Mesothelial cell of epicardium (in vitro differentiated cells): ENCODE measurements around the gene CAP1. TPM values are rescaled to one million over a fixed set of nuclear protein-coding genes. Genes with fewer than 3 reads are reported as not detected.

Experiments
- DNase-seq, 2 experiments: peaks; one replicate each; pipeline ENCODE4 v3.0.0; 2021; ENCODE audit warnings: low spot score in 2 of 2; ENCODE audit not compliant: unreplicated experiment in 2 of 2
- H3K27ac Mint-ChIP-seq: 2 replicates; pipeline ENCODE4 v1.8.0; 2021; ENCODE audit warnings: mixed read lengths
- H3K27me3 Mint-ChIP-seq: 2 replicates; pipeline ENCODE4 v1.8.0; 2021; ENCODE audit warnings: low read depth, mixed read lengths
- H3K36me3 Mint-ChIP-seq: 2 replicates; pipeline ENCODE4 v1.8.0; 2021; ENCODE audit warnings: mixed read lengths
- H3K4me1 Mint-ChIP-seq: 2 replicates; pipeline ENCODE4 v1.8.0; 2021; ENCODE audit warnings: mixed read lengths
- H3K4me3 Mint-ChIP-seq: 2 replicates; pipeline ENCODE4 v1.8.0; 2021; ENCODE audit warnings: mild to moderate bottlenecking, moderate library complexity, mixed read lengths
- H3K9me3 Mint-ChIP-seq: 2 replicates; pipeline ENCODE4 v1.8.0; 2021; ENCODE audit warnings: mixed read lengths
- total RNA-seq: library from RNA; stranded (reverse); gene quantifications from 3 replicates; pipeline ENCODE4 v1.2.1, GENCODE V29; 2021
- TF ChIP-seq, protein P1 (sequence below): fragments of 200-600 bp; sonication (generic); IDR thresholded peaks from one replicate; pipeline ENCODE4 v1.5.0; 2021; ENCODE audit warnings: antibody characterized with exemption; ENCODE audit not compliant: unreplicated experiment

Gene CAP1
- total RNA-seq, 1 donor from 2014 or later = 146 TPM

GRCh38 chr1:40096977-40097782 lies 56.7 kb downstream of the CAP1 start, which contains the start of gene PPT1:
PPT1 (minus strand) TSS chr1:40097252; CDS start chr1:40097238, 14 bp downstream.
- DNase-seq = peak; percentile 66 to 77
- TF ChIP-seq, protein P1, sequence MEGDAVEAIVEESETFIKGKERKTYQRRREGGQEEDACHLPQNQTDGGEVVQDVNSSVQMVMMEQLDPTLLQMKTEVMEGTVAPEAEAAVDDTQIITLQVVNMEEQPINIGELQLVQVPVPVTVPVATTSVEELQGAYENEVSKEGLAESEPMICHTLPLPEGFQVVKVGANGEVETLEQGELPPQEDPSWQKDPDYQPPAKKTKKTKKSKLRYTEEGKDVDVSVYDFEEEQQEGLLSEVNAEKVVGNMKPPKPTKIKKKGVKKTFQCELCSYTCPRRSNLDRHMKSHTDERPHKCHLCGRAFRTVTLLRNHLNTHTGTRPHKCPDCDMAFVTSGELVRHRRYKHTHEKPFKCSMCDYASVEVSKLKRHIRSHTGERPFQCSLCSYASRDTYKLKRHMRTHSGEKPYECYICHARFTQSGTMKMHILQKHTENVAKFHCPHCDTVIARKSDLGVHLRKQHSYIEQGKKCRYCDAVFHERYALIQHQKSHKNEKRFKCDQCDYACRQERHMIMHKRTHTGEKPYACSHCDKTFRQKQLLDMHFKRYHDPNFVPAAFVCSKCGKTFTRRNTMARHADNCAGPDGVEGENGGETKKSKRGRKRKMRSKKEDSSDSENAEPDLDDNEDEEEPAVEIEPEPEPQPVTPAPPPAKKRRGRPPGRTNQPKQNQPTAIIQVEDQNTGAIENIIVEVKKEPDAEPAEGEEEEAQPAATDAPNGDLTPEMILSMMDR = no peak
- H3K4me1 Mint-ChIP-seq = peaks cover 12% of the 10 kb centered on the region
- peak within 1 kb of the TSS; percentile 87 for H3K4me3 Mint-ChIP-seq
- H3K27ac Mint-ChIP-seq = peak within 1 kb of the TSS; percentile 83
- no peaks in the 10 kb centered on the region for H3K27me3 Mint-ChIP-seq
- peaks cover 6% of the 10 kb centered on the region for H3K36me3 Mint-ChIP-seq
- peaks cover 4% of the 10 kb centered on the region for H3K9me3 Mint-ChIP-seq

- no peaks in the 10 kb centered on the region for H3K27me3 Mint-ChIP-seq
- H3K9me3 Mint-ChIP-seq = peaks cover 13% of the 10 kb centered on the region
- H3K4me1 Mint-ChIP-seq = peaks cover 15% of the 10 kb centered on the region
- peaks cover 7% of the 10 kb centered on the region for H3K36me3 Mint-ChIP-seq
- no peak overlapping the region for H3K4me3 Mint-ChIP-seq
- no peak overlapping the region for H3K27ac Mint-ChIP-seq
- TF ChIP-seq, protein P1 = no peak
- DNase-seq = no peak
Observed at GRCh38 chr1:40102038-40102437, 61.5 kb downstream of the CAP1 start.

DNA sequence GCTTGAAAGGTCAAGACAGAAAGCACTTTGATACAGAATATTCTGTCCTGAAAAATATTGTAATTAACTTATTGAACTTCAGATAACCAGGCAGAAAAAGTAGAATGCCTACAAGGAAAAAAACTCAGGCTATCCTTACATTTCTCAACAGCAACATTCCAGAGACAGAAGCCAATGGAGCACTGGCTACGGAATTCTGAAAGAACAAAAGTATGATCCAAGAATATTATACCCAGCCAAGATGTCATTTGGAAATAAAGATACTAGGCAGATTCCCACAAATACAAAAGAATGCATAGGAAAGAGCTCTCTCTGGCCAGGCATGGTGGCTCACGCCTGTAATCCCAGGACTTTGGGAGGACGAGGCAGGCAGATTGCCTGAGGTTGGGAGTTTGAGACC lies 62.4 kb downstream of the CAP1 start:
- Mint-ChIP-seq H3K36me3 (peaks cover 7% of the 10 kb centered on the region), H3K9me3 (peaks cover 13% of the 10 kb centered on the region), H3K27ac (no peak overlapping the region), H3K4me1 (peaks cover 17% of the 10 kb centered on the region), H3K27me3 (no peaks in the 10 kb centered on the region), H3K4me3 (no peak overlapping the region)
- no peak for DNase-seq
- TF ChIP-seq, protein P1 = no peak

- Mint-ChIP-seq H3K36me3 (peaks cover 19% of the 10 kb centered on the region), H3K27me3 (no peaks in the 10 kb centered on the region), H3K9me3 (peaks cover 24% of the 10 kb centered on the region), H3K4me3 (no peak overlapping the region), H3K27ac (peak overlapping the region; percentile 10), H3K4me1 (peaks cover 26% of the 10 kb centered on the region)
- TF ChIP-seq, protein P1 = no peak
- DNase-seq = no peak
Observed at GRCh38 chr1:40105028-40105427, 64.5 kb downstream of the CAP1 start.

GRCh38 chr1:40107290-40107959 lies 66.9 kb downstream of the CAP1 start:
- no peaks in the 10 kb centered on the region for H3K27me3 Mint-ChIP-seq
- peak overlapping the region; percentile 94 for H3K27ac Mint-ChIP-seq
- peaks cover 24% of the 10 kb centered on the region for H3K36me3 Mint-ChIP-seq
- peaks cover 26% of the 10 kb centered on the region for H3K4me1 Mint-ChIP-seq
- H3K4me3 Mint-ChIP-seq = peak overlapping the region; percentile 7
- DNase-seq = peak; percentile 27 to 53
- H3K9me3 Mint-ChIP-seq = peaks cover 39% of the 10 kb centered on the region
- TF ChIP-seq, protein P1 = no peak
